Osteocyte (in vitro differentiated cells): Measurements from ENCODE around the gene ARPC4. TPM values are rescaled to one million over a fixed set of nuclear protein-coding genes. Genes with fewer than 3 reads are reported as not detected.

Experiments
- DNase-seq: peaks from one replicate; pipeline ENCODE4 v3.0.0; 2021; ENCODE audit warnings: mixed read lengths; ENCODE audit not compliant: unreplicated experiment; ENCODE audit errors: extremely low spot score
- H3K27ac Mint-ChIP-seq: one replicate; pipeline ENCODE4 v1.8.0; 2021; ENCODE audit warnings: mild to moderate bottlenecking, mixed read lengths; ENCODE audit not compliant: unreplicated experiment
- H3K27me3 Mint-ChIP-seq: one replicate; pipeline ENCODE4 v1.8.0; 2021; ENCODE audit warnings: mixed read lengths; ENCODE audit not compliant: unreplicated experiment
- H3K36me3 Mint-ChIP-seq: one replicate; pipeline ENCODE4 v1.8.0; 2021; ENCODE audit warnings: mixed read lengths; ENCODE audit not compliant: unreplicated experiment
- H3K4me1 Mint-ChIP-seq: one replicate; pipeline ENCODE4 v1.8.0; 2021; ENCODE audit warnings: mixed read lengths; ENCODE audit not compliant: unreplicated experiment
- H3K4me3 Mint-ChIP-seq: one replicate; pipeline ENCODE4 v1.8.0; 2021; ENCODE audit warnings: mild to moderate bottlenecking, moderate library complexity, mixed read lengths; ENCODE audit not compliant: unreplicated experiment
- H3K9me3 Mint-ChIP-seq: one replicate; pipeline ENCODE4 v1.8.0; 2021; ENCODE audit warnings: mixed read lengths; ENCODE audit not compliant: unreplicated experiment
- CTCF ChIP-seq: fragments of 200-600 bp; sonication (generic); IDR thresholded peaks from 2 replicates; pipeline ENCODE4 v1.5.0; 2021; ENCODE audit warnings: antibody characterized with exemption, mild to moderate bottlenecking, moderate library complexity
- total RNA-seq: library from RNA; stranded (reverse); gene quantifications from 2 replicates; pipeline ENCODE4 v1.2.1, GENCODE V29; 2021

Gene ARPC4
- total RNA-seq, 1 donor from 2014 or later = 140 TPM

DNA sequence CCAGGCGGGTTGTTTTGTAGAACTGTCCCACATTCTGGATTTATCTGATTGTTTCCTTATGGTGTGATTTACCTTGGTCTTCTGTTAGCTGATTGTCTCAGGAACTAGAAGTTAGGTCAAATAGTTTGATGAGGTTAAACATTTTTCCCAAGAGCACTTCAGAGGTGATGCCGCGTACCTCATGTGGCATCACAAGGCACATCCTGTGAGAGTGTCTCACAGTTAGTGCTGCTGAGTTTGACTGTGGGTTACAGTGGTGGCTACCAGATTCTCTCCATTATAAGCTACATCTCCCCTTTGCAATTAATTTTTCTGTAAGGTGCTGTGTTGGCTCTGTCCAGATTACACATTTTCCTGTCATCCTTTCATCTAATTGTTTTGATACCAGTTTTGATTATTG lies 38.4 kb downstream of the ARPC4 start:
- Mint-ChIP-seq H3K4me1 (no peaks in the 10 kb centered on the region), H3K4me3 (no peak overlapping the region)

DNA sequence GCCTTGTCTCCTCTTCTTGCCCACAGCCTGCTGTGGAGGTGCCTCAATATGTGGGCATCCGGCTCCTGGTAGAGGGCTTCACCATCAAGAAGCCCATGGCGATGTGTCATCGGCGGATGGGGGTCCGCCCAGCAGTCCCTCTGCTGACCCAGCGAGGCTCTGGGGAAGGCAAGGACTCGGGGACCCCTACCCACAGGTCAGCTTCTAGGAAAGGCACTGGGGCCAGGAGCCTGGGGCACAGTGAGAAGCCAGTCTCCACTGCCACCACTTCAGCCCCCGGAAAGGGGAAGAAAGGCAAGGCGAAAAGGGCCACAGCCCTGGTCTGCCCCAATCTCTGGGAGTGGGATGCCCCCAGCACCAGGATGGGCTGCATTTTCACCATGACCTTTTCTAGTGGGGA lies 40.2 kb downstream of the ARPC4 start:
- Mint-ChIP-seq H3K27me3 (no peaks in the 10 kb centered on the region), H3K4me3 (no peak overlapping the region), H3K36me3 (peaks cover 11% of the 10 kb centered on the region), H3K9me3 (no peaks in the 10 kb centered on the region), H3K4me1 (no peaks in the 10 kb centered on the region), H3K27ac (no peak overlapping the region)
- TF ChIP-seq CTCF = no peak
- DNase-seq = no peak

More for the DNA sequence above, 38.4 kb downstream of the ARPC4 start:
- Mint-ChIP-seq H3K36me3 (peaks cover 11% of the 10 kb centered on the region), H3K27ac (no peak overlapping the region), H3K27me3 (no peaks in the 10 kb centered on the region), H3K9me3 (no peaks in the 10 kb centered on the region)
- no peak for DNase-seq
- no peak for TF ChIP-seq CTCF

DNA sequence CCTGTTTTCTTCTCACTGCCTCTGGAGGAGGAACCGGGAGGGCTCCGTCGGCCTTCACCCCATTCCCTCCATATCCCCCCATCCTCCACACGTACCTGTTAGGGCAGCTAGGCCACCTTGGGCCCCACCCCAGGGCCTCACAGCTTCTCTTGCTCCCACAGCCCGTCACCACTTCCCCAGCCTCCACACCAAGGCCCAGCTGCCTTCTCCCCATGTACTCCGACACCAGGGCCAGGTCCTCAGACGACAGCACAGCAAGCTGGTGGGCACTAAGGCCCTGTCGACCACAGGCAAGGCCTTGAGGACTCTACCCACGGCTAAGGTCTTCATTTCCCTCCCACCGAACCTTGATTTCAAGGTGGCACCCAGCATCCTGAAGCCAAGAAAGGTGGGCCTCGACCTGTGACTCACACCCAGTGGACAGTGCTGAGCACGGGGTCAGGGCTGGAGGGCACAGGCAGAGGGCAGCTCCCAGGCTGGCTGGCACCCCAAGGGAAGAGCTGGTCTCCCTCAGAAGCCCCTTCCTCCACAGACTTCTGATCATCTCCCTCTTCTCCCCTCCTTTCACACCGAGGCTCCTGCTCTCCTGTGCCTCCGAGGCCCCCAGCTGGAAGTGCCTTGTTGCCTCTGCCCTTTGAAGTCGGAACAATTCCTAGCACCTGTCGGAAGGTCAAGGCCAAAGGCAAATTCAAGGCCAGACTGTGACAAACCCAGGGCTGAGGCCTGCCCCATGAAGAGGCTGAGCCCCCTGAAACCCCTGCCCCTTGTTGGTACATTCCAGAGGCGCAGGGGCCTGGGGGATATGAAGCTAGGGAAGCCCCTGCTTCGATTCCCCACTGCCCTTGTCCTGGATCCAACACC lies 41.9 kb downstream of the ARPC4 start:
- no peak for DNase-seq
- Mint-ChIP-seq H3K27ac (no peak overlapping the region), H3K36me3 (peaks cover 6% of the 10 kb centered on the region), H3K4me3 (no peak overlapping the region), H3K4me1 (no peaks in the 10 kb centered on the region), H3K9me3 (no peaks in the 10 kb centered on the region), H3K27me3 (no peaks in the 10 kb centered on the region)
- TF ChIP-seq CTCF = no peak

DNA sequence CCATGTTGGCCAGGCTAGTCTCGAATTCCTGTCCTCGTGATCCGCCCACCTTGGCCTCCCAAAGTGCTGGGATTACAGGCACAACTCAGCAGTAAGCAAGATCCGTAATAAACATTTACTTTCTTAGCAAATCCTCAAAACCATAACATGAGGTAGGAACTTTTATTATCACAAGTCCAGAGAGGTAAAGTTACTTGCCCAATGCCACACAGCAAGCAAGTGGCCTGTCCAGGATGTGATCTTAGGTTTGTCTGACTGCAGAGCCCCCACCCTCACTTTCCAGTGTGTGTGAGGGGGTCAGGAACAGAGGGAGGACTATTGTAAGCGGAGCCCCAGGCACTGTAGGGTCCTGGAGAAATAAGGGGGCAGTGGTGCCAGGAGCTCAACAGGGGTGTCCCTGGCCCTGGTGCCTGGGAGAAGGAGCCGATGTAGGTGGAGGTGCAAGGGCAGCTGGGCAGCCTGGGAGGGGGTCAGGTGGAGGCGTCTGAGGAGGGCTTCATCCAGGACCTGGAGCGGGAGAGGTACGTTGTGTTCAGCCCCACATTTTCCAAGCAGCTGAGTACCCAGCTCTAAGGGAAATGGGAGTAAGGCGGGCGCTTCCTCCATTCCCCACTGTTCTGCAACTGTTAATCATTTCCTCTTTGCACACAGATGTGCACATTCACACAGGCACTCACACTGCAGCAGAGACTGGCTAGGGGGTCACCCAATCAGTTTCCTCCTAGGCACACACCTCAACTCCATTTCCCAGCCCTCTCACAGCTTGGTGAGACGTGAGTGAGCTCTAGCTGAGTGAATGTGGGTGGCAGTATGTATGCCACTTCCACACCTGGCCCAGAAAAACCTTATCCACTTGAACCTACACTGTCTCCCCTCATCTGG lies 45.1 kb downstream of the ARPC4 start:
- Mint-ChIP-seq H3K9me3 (no peaks in the 10 kb centered on the region), H3K27me3 (no peaks in the 10 kb centered on the region), H3K4me1 (peaks cover 7% of the 10 kb centered on the region), H3K36me3 (peaks cover 20% of the 10 kb centered on the region), H3K4me3 (no peak overlapping the region), H3K27ac (no peak overlapping the region)
- no peak for TF ChIP-seq CTCF
- no peak for DNase-seq

DNA sequence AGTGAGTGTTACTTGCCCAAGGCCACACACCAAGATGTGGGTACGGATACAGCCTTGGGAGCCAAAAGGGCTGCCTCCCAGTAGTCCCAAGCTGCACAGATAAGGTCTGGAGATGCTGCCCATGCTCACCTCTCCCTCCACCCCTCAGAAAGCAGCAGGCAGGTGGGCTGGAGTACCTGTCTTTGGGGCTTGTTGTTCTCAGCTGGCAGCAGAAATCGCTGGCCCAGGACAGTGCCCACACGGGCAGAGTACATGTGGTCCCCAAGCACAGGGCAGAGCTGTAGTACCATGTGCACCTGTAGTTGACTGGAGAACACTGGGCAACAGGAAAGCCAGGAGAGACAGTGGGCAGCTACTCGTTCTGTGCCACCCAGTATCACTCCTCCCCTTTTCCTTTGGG lies 46.0 kb downstream of the ARPC4 start:
- no peak overlapping the region for H3K27ac Mint-ChIP-seq
- no peaks in the 10 kb centered on the region for H3K9me3 Mint-ChIP-seq
- H3K36me3 Mint-ChIP-seq = peaks cover 20% of the 10 kb centered on the region
- H3K4me1 Mint-ChIP-seq = peaks cover 10% of the 10 kb centered on the region
- no peak for DNase-seq
- no peaks in the 10 kb centered on the region for H3K27me3 Mint-ChIP-seq
- H3K4me3 Mint-ChIP-seq = no peak overlapping the region
- TF ChIP-seq CTCF = no peak
